Naive B cell (primary cell): ENCODE measurements around the gene CLDN20. TPM values are rescaled to one million over a fixed set of nuclear protein-coding genes. Genes with fewer than 3 reads are reported as not detected.
A peak's percentile ranks its signal among the peaks of the same experiment; 100 is the strongest.
"Not testable (repeated sequence)": the region's sequence is repeated elsewhere in the genome, so short reads cannot be mapped to it uniquely, and the experiment has no call there.

Source experiments
- ATAC-seq, 2 donors: fragments of 150-1000 bp; cut with Tn5 transposase; 2 replicates each; pipeline ENCODE4 v1.10.0; 2021; ENCODE audit warnings: low read depth in 2 of 2, mild to moderate bottlenecking in 2 of 2, moderate library complexity in 2 of 2
- DNase-seq: peaks from one replicate; pipeline ENCODE4 v3.0.0; 2022
- H3K27ac Mint-ChIP-seq, 6 donors: one replicate each; pipeline ENCODE4 v1.8.0; 2020 to 2022; ENCODE audit warnings: mild to moderate bottlenecking in 6 of 6, mixed read lengths in 6 of 6, moderate library complexity in 5 of 6, inconsistent platforms in 2 of 6
- H3K27me3 Mint-ChIP-seq, 3 donors: one replicate each; pipeline ENCODE4 v1.8.0; 2021 to 2022; ENCODE audit warnings: mixed read lengths in 3 of 3, mild to moderate bottlenecking in 1 of 3
- H3K36me3 Mint-ChIP-seq, 2 donors: one replicate each; pipeline ENCODE4 v1.8.0; 2020 to 2022; ENCODE audit warnings: mixed read lengths in 2 of 2, inconsistent platforms in 1 of 2, mild to moderate bottlenecking in 1 of 2
- H3K4me1 Mint-ChIP-seq, 3 donors: one replicate each; pipeline ENCODE4 v1.8.0; 2020 to 2022; ENCODE audit warnings: mixed read lengths in 3 of 3, inconsistent platforms in 1 of 3, mild to moderate bottlenecking in 1 of 3, moderate library complexity in 1 of 3
- H3K4me3 Mint-ChIP-seq, 8 donors: one replicate each; pipeline ENCODE4 v1.8.0; 2020 to 2022; ENCODE audit warnings: mild to moderate bottlenecking in 8 of 8, mixed read lengths in 8 of 8, moderate library complexity in 8 of 8, inconsistent platforms in 2 of 8
- H3K9me3 Mint-ChIP-seq, 7 donors: one replicate each; pipeline ENCODE4 v1.8.0; 2020 to 2022; ENCODE audit warnings: mixed read lengths in 7 of 7, mild to moderate bottlenecking in 5 of 7, inconsistent platforms in 2 of 7, moderate library complexity in 1 of 7
- polyA plus RNA-seq, 6 donors: library from polyadenylated mRNA; unstranded; fragments of 300-500 nt; fragmentation: Illumina TruSeq; gene quantifications; one replicate each; pipeline ENCODE4 v1.2.3, GENCODE V29; 2021; ENCODE audit warnings: low read depth in 6 of 6

Gene CLDN20, protein sequence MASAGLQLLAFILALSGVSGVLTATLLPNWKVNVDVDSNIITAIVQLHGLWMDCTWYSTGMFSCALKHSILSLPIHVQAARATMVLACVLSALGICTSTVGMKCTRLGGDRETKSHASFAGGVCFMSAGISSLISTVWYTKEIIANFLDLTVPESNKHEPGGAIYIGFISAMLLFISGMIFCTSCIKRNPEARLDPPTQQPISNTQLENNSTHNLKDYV
- polyA plus RNA-seq, result under 1 TPM in 1 of 6 donors, not detected in 5; 0.22 TPM

DNA sequence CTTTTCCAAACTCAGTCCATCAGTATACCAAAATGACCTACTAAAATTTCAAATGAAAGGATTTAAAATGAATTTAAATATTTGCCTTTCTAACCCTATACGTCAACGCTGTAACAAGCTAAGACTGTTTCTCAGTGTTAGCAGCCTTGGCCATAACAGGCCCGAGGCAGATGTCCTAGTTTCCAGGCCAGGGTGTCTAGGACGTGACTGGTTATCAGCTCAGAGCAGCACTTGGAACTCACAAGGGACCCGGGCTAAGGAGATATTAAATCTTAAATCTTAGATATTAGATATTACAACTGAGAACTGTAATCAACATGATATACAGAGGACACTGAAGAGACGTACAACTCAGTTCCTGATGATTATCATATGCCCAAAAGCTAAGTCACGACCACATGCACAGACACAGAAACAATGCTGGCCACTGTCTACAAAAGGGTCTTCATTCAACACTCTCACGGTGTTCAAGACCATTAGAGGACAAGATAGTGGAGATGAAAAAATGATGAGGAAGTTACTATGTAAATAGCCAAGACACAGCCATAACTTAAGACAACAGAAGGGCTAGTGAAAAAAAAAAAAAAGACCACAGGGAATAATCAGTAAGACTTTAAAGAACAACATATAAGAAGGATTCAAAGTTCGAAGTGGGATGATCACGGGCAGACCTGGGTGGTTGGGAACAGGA lies at the start of gene CLDN20:
CLDN20 (plus strand) TSS at position 641 of the 691 bp plus-strand sequence. CDS start 11,707 bp downstream, outside the sequence.
- Mint-ChIP-seq H3K27me3 (no peaks in the 10 kb centered on the region), H3K4me1 (peaks cover 7 to 25% (median 11%) of the 10 kb centered on the region in 3 donors), H3K27ac (peak within 1 kb of the TSS in 3 of 6 donors; percentile 28 to 74 (median 63)), H3K4me3 (no peak within 1 kb of the TSS), H3K36me3 (peaks cover 0 to 23% of the 10 kb centered on the region in 2 donors), H3K9me3 (no peaks in the 10 kb centered on the region)
- DNase-seq, result no peak
- ATAC-seq, result no peak

DNA sequence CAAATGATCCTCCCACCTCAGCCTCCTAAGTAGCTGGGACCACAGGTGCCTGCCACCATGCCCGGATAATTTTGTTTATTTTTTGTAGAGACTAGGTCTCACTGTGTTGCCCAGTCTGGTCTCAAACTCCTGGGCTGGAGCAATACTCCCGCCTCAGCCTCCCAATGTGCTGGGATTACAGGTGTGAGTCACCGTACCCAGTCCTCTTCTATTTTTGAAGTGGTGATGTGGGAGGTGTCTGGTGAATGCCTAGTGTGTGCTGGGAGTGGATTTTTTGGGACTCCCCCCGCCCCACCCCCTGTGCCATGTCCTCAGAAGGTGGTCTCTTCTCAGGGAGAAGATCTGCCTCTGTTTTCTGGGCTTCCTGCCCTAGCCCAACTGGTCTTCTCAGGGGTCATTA lies 47.9 kb upstream of the CLDN20 start:
- DNase-seq (no peak), ATAC-seq (no peak)
- H3K27ac Mint-ChIP-seq, result no peak overlapping the region
- no peak overlapping the region for H3K4me3 Mint-ChIP-seq
- peaks cover 0 to 3% (median 0%) of the 10 kb centered on the region in 3 donors for H3K4me1 Mint-ChIP-seq
- H3K36me3 Mint-ChIP-seq, result no peaks in the 10 kb centered on the region
- H3K27me3 Mint-ChIP-seq, result peaks cover 0 to 6% (median 0%) of the 10 kb centered on the region in 3 donors
- peaks cover 0 to 3% (median 0%) of the 10 kb centered on the region in 7 donors for H3K9me3 Mint-ChIP-seq

DNA sequence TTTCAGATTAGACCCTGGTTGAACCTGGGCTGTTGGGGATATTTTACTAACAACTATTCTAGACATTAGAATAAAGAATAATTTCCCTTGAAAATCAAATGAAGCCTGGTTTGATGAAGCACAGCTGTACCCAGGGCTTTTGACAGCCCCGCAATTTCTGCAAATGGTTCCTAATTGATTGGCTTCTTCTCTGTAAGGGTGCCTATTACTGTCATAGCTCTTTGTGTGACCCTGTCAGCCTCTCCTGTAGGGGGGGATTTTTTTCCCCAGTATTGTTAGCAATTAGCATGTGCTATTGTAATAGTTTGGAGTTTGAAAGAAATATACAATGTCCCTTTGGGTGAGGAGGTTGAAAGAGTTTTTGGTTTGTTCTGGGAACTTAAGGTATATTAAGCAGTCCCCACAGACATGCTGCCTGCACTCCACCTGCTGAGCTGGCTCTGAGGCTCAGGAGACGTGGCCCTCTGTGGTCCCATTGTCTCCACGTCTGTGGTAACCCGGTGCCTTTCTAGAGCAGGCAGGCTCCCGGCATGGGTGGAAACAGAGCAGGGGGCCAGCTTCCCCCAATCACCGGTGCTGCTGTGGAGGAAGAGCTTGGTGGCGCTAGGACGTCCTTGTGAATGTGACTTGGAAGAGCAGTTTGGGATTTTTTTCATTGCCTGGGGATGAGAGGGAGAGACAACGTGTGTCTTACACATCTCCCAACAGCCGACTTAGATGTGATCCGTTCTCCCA lies 47.3 kb upstream of the CLDN20 start:
- Mint-ChIP-seq H3K4me1 (peaks cover 0 to 3% (median 0%) of the 10 kb centered on the region in 3 donors), H3K27ac (peak overlapping the region in 2 of 6 donors; percentile 69 to 73), H3K9me3 (peaks cover 0 to 3% (median 0%) of the 10 kb centered on the region in 7 donors), H3K36me3 (no peaks in the 10 kb centered on the region), H3K27me3 (peaks cover 0 to 6% (median 0%) of the 10 kb centered on the region in 3 donors), H3K4me3 (no peak overlapping the region)
- no peak for DNase-seq
- no peak for ATAC-seq

DNA sequence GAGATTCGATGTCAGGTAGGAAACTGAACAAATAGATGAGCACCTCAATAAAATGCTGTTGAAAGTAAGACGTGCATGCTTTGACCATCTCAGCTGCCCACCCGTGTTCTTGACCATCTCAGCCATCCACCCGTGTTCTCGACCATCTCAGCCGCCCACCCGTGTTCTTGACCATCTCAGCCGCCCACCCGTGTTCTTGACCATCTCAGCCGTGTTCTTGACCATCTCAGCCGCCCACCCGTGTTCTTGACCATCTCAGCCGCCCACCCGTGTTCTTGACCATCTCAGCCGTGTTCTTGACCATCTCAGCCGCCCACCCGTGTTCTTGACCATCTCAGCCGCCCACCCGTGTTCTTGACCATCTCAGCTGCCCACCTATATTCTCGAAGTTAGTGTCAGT lies 45.1 kb upstream of the CLDN20 start:
- H3K4me1 Mint-ChIP-seq, H3K27me3 Mint-ChIP-seq, H3K4me3 Mint-ChIP-seq, H3K36me3 Mint-ChIP-seq, H3K9me3 Mint-ChIP-seq, DNase-seq, ATAC-seq: not testable (repeated sequence)
- peak overlapping the region in 1 of 6 donors; percentile 41 for H3K27ac Mint-ChIP-seq

DNA sequence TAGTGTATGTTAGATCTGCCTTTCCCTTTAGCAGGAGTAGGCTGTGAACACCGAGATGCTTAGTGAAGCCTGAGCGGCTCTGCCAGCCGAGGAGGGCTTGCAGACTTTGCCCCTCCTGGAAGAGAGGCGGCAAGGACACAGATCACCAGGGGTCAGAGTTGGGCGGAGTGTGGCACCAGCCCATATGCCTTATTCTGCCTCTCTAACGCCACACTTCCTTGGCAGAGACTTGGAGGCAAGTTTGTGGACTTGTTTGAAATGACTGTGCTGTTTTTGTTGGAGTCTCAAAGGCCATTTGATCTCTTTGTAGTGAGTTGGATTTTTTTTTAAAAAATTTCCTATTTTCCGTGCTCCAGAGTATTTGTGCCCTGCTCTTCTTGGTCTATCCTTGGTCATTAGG lies 44.5 kb upstream of the CLDN20 start:
- H3K36me3 Mint-ChIP-seq, result no peaks in the 10 kb centered on the region
- peaks cover 0 to 2% (median 0%) of the 10 kb centered on the region in 3 donors for H3K4me1 Mint-ChIP-seq
- no peak for ATAC-seq
- H3K9me3 Mint-ChIP-seq, result no peaks in the 10 kb centered on the region
- no peak overlapping the region for H3K27ac Mint-ChIP-seq
- H3K27me3 Mint-ChIP-seq, result peaks cover 0 to 6% (median 0%) of the 10 kb centered on the region in 3 donors
- DNase-seq, result no peak
- no peak overlapping the region for H3K4me3 Mint-ChIP-seq

DNA sequence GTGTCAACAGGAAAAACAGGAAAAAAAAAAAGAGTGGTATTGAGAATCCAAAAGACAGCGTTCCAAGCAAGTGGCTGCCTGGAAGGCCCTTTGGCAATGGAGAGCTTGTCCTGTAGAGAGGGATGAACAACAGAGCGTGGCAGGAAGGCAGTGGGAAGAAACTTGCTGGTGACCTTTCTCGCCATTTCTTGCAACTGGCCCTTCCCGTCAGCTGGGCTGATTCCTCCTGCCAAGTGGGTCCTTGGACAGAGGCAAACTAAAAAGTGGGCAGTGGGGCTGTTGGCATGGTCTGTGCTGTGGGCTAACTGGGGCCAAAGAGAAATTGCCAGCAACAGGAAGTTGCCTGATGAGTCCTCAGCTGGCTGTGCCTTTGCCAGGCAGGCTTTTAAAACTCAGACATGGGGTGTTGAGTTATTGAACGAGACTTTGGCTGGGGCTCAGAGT lies 43.9 kb upstream of the CLDN20 start:
- Mint-ChIP-seq H3K9me3 (no peaks in the 10 kb centered on the region), H3K27me3 (peaks cover 0 to 6% (median 0%) of the 10 kb centered on the region in 3 donors), H3K4me3 (no peak overlapping the region), H3K4me1 (no peaks in the 10 kb centered on the region), H3K27ac (no peak overlapping the region), H3K36me3 (no peaks in the 10 kb centered on the region)
- DNase-seq, result no peak
- ATAC-seq, result no peak

DNA sequence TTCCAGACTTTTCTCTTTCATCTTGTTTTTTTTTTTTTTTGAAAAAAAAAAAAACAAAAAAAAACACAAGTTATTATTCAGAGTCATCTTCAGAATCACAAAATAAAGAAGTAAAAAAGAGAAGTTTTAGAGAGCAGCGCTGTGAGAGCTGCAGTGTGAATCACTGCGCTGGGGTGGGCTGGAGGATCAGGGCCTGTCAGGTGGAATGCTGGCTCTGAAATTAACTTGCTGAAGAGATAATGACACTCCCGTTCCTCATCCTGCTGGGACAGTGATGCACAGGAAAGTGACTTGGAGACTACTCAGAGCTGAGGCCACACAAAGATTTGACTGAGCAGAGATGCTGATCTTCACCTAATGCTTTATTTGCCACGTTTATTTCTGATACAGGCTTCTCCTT lies 42.7 kb upstream of the CLDN20 start:
- H3K27me3 Mint-ChIP-seq, result peaks cover 0 to 6% (median 0%) of the 10 kb centered on the region in 3 donors
- H3K36me3 Mint-ChIP-seq, result no peaks in the 10 kb centered on the region
- H3K4me3 Mint-ChIP-seq, result no peak overlapping the region
- no peaks in the 10 kb centered on the region for H3K4me1 Mint-ChIP-seq
- DNase-seq (no peak), ATAC-seq (no peak)
- no peak overlapping the region for H3K27ac Mint-ChIP-seq
- H3K9me3 Mint-ChIP-seq, result no peaks in the 10 kb centered on the region

DNA sequence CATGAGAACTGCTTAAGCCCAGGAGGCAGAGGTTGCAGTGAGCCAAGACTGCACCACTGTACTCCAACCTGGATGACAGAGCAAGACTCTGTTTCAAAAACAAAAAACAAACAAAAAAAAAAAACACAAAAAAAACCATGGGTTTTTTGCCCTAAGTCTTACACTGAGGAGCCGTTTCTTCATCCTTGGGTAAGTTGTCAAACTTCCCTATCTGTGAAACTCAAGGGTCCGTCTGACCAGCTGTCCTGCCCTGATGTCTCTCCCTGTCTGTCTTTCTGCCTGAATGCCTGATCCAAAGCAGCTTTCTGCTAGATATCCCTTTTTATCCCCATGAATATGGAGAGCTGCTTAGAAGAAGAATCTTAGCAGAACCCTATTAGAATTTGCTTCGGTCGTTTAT lies 41.3 kb upstream of the CLDN20 start:
- no peak for ATAC-seq
- DNase-seq, result no peak
- H3K9me3 Mint-ChIP-seq, result no peaks in the 10 kb centered on the region
- no peaks in the 10 kb centered on the region for H3K36me3 Mint-ChIP-seq
- H3K27ac Mint-ChIP-seq, result no peak overlapping the region
- H3K4me1 Mint-ChIP-seq, result no peaks in the 10 kb centered on the region
- H3K27me3 Mint-ChIP-seq, result no peaks in the 10 kb centered on the region
- no peak overlapping the region for H3K4me3 Mint-ChIP-seq

DNA sequence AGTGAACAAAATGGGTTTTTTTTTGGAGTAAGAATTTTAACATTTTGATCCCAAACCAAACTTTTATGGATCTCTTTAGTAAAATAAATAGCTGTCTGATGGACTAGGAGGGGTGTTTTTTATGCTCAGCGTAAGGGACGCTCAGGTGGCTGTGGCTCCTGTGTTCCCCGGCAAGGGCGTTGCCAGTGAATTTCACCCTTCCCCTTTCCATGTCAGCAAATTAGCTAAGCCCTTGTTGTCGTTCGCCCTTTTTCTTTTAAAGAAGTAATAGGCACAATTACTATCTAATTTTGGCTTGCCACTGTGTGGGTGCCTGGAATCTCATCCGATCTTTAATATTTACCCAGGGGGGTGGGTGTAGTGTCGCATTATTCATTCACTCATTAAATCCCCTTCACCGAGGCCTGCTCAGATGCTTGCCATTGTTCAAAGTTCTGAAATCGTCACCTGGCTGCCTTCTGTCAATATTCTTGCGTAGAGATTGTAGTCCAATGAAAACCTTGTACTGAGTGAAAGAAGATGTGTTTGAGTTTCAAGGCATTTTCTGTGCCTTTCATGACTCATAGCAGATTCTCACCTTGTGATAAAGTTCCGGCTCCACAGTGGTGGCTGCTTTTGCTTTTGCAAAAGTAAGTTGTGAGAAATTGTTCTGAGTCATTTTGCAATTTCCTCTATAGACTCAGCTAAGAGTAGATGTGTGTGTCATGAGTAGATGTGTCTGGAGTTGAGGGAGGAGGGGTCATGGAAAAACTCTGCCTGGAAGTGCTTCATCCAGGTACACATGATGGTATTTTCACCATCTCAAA lies 40.0 kb upstream of the CLDN20 start:
- ATAC-seq (no peak), DNase-seq (no peak)
- Mint-ChIP-seq H3K27me3 (no peaks in the 10 kb centered on the region), H3K4me1 (no peaks in the 10 kb centered on the region), H3K4me3 (no peak overlapping the region), H3K27ac (no peak overlapping the region), H3K9me3 (no peaks in the 10 kb centered on the region), H3K36me3 (no peaks in the 10 kb centered on the region)

DNA sequence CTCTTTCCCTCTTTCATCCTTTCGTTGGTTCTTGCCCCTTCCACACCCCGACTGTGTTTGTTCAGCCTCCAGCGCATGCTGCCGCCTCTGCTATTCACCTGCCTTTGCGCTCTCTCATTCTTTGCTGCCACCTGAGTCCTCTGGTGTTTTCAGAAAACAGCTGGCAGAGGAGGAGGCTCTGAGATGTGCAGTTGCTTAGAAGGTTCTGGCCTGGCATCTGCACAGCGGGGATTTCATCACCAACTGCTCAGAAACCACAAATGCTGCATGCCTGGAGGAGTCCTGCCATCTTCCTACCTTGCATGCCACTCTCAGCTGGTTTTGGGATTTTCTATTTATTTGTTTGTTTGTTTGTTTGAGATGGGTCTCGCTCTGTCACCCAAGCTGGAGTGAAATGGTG lies 39.2 kb upstream of the CLDN20 start:
- Mint-ChIP-seq H3K36me3 (no peaks in the 10 kb centered on the region), H3K4me3 (no peak overlapping the region), H3K27ac (no peak overlapping the region), H3K4me1 (no peaks in the 10 kb centered on the region), H3K27me3 (no peaks in the 10 kb centered on the region), H3K9me3 (peaks cover 0 to 3% (median 0%) of the 10 kb centered on the region in 7 donors)
- DNase-seq (no peak), ATAC-seq (no peak)

DNA sequence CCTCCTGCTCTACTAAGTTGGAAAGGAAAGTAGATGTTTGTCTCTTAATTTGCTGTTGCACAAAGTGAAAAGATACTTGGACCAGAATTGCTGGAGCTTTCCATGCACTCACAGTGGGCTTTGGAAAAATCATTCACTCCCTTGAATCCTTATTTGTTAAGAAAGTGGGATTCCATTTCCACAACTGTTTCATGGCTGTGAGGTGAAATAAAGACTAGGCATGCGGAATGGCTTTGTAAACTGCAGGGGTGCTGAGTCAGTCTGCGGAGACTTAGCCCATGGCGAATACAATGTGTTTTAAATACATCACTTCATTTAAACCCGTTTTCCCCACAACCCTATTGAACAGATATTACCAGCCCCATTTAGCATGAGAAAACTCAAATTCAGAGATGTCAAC lies 36.8 kb upstream of the CLDN20 start:
- H3K27me3 Mint-ChIP-seq, result no peaks in the 10 kb centered on the region
- DNase-seq (no peak), ATAC-seq (no peak)
- H3K4me3 Mint-ChIP-seq, result no peak overlapping the region
- no peak overlapping the region for H3K27ac Mint-ChIP-seq
- H3K36me3 Mint-ChIP-seq, result peaks cover 0 to 6% of the 10 kb centered on the region in 2 donors
- H3K4me1 Mint-ChIP-seq, result no peaks in the 10 kb centered on the region
- peaks cover 0 to 10% (median 5%) of the 10 kb centered on the region in 7 donors for H3K9me3 Mint-ChIP-seq

DNA sequence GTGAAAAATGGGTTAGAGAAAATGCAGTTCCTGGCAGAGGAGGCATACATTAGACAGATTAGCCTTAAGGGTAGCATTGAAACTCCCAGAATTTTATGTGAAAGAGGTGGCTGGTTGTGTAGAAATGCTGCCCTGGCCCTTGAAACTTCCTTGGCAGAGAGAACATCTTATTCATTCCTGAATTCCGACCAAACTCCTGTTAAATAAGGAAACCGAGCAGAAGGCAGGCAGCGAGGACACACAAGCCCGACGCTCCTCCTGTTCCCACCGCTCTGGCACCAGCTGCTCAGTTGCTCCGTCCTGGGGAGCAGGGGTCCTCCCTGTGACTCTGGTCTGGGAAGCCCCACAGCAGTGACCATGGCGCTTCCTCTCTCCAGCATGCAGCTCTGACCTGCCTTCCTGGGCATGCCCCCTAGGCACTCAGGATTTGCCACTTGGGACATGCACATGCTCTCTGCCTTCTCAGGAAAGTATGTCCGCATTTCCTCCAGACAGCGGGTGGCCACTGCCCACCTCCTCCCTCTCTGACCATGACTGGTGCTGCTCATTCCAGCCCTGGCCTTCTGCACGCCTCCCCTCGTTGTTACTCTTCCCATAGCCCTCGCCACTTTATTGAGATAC lies 35.2 kb upstream of the CLDN20 start:
- no peaks in the 10 kb centered on the region for H3K27me3 Mint-ChIP-seq
- no peaks in the 10 kb centered on the region for H3K4me1 Mint-ChIP-seq
- DNase-seq, result no peak
- H3K9me3 Mint-ChIP-seq, result peaks cover 0 to 10% (median 5%) of the 10 kb centered on the region in 7 donors
- ATAC-seq, result no peak
- no peak overlapping the region for H3K27ac Mint-ChIP-seq
- H3K4me3 Mint-ChIP-seq, result peak overlapping the region in 1 of 8 donors; percentile 1
- peaks cover 0 to 6% of the 10 kb centered on the region in 2 donors for H3K36me3 Mint-ChIP-seq

DNA sequence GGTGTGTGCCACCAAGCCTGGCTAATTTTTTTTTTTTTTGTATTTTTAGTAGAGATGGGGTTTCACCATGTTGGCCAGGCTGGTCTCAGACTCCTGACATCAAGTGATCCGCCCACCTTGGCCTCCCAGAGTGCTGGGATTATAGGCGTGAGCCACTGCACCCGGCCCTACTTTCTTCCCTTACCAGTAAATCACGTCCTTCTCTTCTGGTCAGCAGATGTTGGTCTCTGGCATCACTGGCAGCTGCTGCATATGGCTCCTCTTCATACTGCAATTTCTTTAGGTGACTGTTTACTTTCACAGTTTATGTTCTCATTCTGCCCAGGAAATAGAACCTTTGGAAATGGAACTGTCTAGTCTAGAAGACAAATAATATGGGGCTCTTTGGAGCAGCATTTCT lies 32.8 kb upstream of the CLDN20 start:
- not testable (repeated sequence) for H3K4me1 Mint-ChIP-seq, ATAC-seq, H3K4me3 Mint-ChIP-seq, DNase-seq, H3K27me3 Mint-ChIP-seq, H3K27ac Mint-ChIP-seq, H3K36me3 Mint-ChIP-seq
- H3K9me3 Mint-ChIP-seq, result peaks cover 0 to 12% (median 5%) of the 10 kb centered on the region in 7 donors
